B cell (primary cell): ENCODE measurements around the gene TMEM86B. TPM values are rescaled to one million over a fixed set of nuclear protein-coding genes. Genes with fewer than 3 reads are reported as not detected.
"Not testable (repeated sequence)": the region's sequence is repeated elsewhere in the genome, so short reads cannot be mapped to it uniquely, and the experiment has no call there.

Experiments used
- ATAC-seq: fragments of 200-7000 bp; cut with Tn5 transposase; one replicate; pipeline ENCODE4 v1.10.0; 2021; ENCODE audit warnings: low read depth, mild to moderate bottlenecking, moderate number of reproducible peaks, moderate library complexity
- CTCF ChIA-PET: fragments of 350-600 bp; sonication (Branson Sonifier 250); formaldehyde crosslinking; loops from one replicate; lab custom pipeline; 2021; ENCODE audit warnings: antibody characterized with exemption, inconsistent platforms; lab: Charles Lee
- POLR2A ChIA-PET: fragments of 350-600 bp; sonication (Branson Sonifier 250); formaldehyde crosslinking; loops from one replicate; lab custom pipeline; 2021; ENCODE audit warnings: antibody characterized with exemption; lab: Charles Lee
- DNase-seq: peaks from one replicate; pipeline ENCODE4 v3.0.0; 2013
- H2AFZ ChIP-seq: 2 replicates; pipeline ENCODE4 v1.6.1; 2012; ENCODE audit warnings: mild to moderate bottlenecking, low read depth, low read length; ENCODE audit not compliant: insufficient read depth, poor library complexity, severe bottlenecking
- H3K27ac ChIP-seq, 2 donors: 1 replicate in 1 of 2; 2 replicates in 1 of 2; pipeline ENCODE4 v1.5.1; 2012 to 2013; ENCODE audit warnings: low read length in 2 of 2, mild to moderate bottlenecking in 2 of 2, moderate library complexity in 1 of 2
- H3K27me3 ChIP-seq, 4 experiments: fragments of 200-600 bp in 1 of 4; sonication (generic) in 1 of 4; replicated peaks in 1 of 4; 1 replicate in 2 of 4; 2 replicates in 2 of 4; pipeline versions ENCODE4 v1.6.1 to v1.7.0; 2013 to 2016; ENCODE audit warnings: low read length in 3 of 4, mild to moderate bottlenecking in 2 of 4, mixed read lengths in 1 of 4, moderate library complexity in 1 of 4; ENCODE audit not compliant: insufficient read depth in 4 of 4, control insufficient read depth in 3 of 4; ENCODE audit errors: control extremely low read depth in 1 of 4
- H3K36me3 ChIP-seq, 2 experiments: replicated peaks in 1 of 2; 1 replicate in 1 of 2; 2 replicates in 1 of 2; pipeline versions ENCODE4 v1.6.1 to v1.7.1; 2013; ENCODE audit warnings: low read length in 1 of 2; ENCODE audit not compliant: insufficient read depth in 2 of 2, control insufficient read depth in 1 of 2; ENCODE audit errors: control extremely low read depth in 1 of 2, extremely low read depth in 1 of 2
- H3K4me1 ChIP-seq, 2 donors: fragments of 200-600 bp in 1 of 2; sonication (generic) in 1 of 2; 1 replicate in 1 of 2; 2 replicates in 1 of 2; pipeline versions ENCODE4 v1.5.1 to v1.6.1; 2013 to 2017; ENCODE audit warnings: low read length in 2 of 2; ENCODE audit not compliant: control insufficient read depth in 2 of 2, insufficient read depth in 2 of 2
- H3K4me2 ChIP-seq: replicated peaks from 2 replicates; pipeline ENCODE3; 2012; ENCODE audit warnings: mild to moderate bottlenecking, low read depth, low read length; ENCODE audit not compliant: poor library complexity, severe bottlenecking
- H3K4me3 ChIP-seq, 5 experiments: fragments of 200-600 bp in 1 of 5; sonication (generic) in 1 of 5; 1 replicate in 3 of 5; 2 replicates in 2 of 5; pipeline versions ENCODE4 v1.5.1 to v1.7.0; 2011 to 2016; ENCODE audit warnings: low read length in 4 of 5, mild to moderate bottlenecking in 4 of 5, low read depth in 2 of 5, control low read depth in 1 of 5, moderate library complexity in 1 of 5; ENCODE audit not compliant: insufficient read depth in 1 of 5; ENCODE audit errors: control extremely low read depth in 1 of 5, extremely low read depth in 1 of 5
- H3K79me2 ChIP-seq: fragments of 200-600 bp; sonication (generic); one replicate; pipeline ENCODE4 v1.6.0; 2016; ENCODE audit warnings: low read length; ENCODE audit not compliant: control insufficient read depth, insufficient read depth
- H3K9ac ChIP-seq: fragments of 200-600 bp; sonication (generic); 2 replicates; pipeline ENCODE4 v1.6.1; 2017; ENCODE audit warnings: mild to moderate bottlenecking, low read length, moderate library complexity
- H3K9me3 ChIP-seq, 3 donors: one replicate each; pipeline versions ENCODE4 v1.6.1 to v1.7.1; 2013; ENCODE audit warnings: low read length in 2 of 3; ENCODE audit not compliant: control insufficient read depth in 2 of 3, insufficient read depth in 1 of 3; ENCODE audit errors: control extremely low read depth in 1 of 3
- H4K20me1 ChIP-seq: 2 replicates; pipeline ENCODE4 v1.6.0; 2012; ENCODE audit warnings: mild to moderate bottlenecking, low read length; ENCODE audit not compliant: insufficient read depth, control insufficient read depth, poor library complexity, severe bottlenecking
- H3K27ac Mint-ChIP-seq: one replicate; pipeline ENCODE4 v1.8.0; 2021; ENCODE audit warnings: mixed read lengths
- H3K27me3 Mint-ChIP-seq: one replicate; pipeline ENCODE4 v1.8.0; 2021; ENCODE audit warnings: mixed read lengths
- H3K4me1 Mint-ChIP-seq: one replicate; pipeline ENCODE4 v1.8.0; 2021; ENCODE audit warnings: mixed read lengths
- H3K4me3 Mint-ChIP-seq: one replicate; pipeline ENCODE4 v1.8.0; 2021; ENCODE audit warnings: mixed read lengths
- H3K9me3 Mint-ChIP-seq: one replicate; pipeline ENCODE4 v1.8.0; 2022; ENCODE audit warnings: mixed read lengths; ENCODE audit not compliant: insufficient read depth
- CTCF ChIP-seq: fragments of 200-600 bp; IDR thresholded peaks from one replicate; pipeline ENCODE4 v1.8.0; 2022; ENCODE audit warnings: antibody characterized with exemption, mild to moderate bottlenecking
- EZH2 ChIP-seq: IDR thresholded peaks from 2 replicates; pipeline ENCODE4 v1.6.1; 2012; ENCODE audit warnings: borderline replicate concordance, low read depth, mild to moderate bottlenecking, moderate library complexity, low read length; ENCODE audit not compliant: insufficient read depth, poor library complexity, severe bottlenecking
- WGBS: methylation state at CpG from one replicate; pipeline ENCODE4 v1.1.5; 2013; ENCODE audit warnings: missing lambda C conversion rate; ENCODE audit not compliant: insufficient coverage; 5-methylcytosine and 5-hydroxymethylcytosine counted together
- intact Hi-C: fragments of 100-400 bp; cut with micrococcal nuclease; formaldehyde crosslinking; loops from one replicate; pipeline ENCODE4 v1.10.0; 2022
- polyA plus RNA-seq: library from polyadenylated mRNA; depleted of rRNA; stranded (reverse); fragments of >200 nt; gene quantifications from 2 replicates; pipeline ENCODE4 v1.2.3, GENCODE V29; 2012
- total RNA-seq, 2 donors: library from RNA; stranded (reverse); fragments of 120-200 nt in 1 of 2; gene quantifications; 1 replicate in 1 of 2; 2 replicates in 1 of 2; pipeline versions ENCODE4 v1.2.3 to v1.2.4, GENCODE V29; 2013 to 2022

TMEM86B gene
- total and polyA plus RNA-seq, 2 donors (not counting 1 experiment from before 2014, with no cell fraction given), result 13.6 to 20.7 TPM

GRCh38 chr19:55206664-55207500, 21.7 kb downstream of the TMEM86B start:
- Histone ChIP-seq H3K27ac (no peak overlapping the region), H3K79me2 (no peaks in the 10 kb centered on the region), H3K9me3 (peaks cover 0 to 3% (median 0%) of the 10 kb centered on the region in 3 donors), H3K4me1 (no peaks in the 10 kb centered on the region), H3K27me3 (peaks cover 0 to 20% (median 4%) of the 10 kb centered on the region in 4 experiments), H3K4me2 (no peak overlapping the region), H3K4me3 (no peak overlapping the region), H3K9ac (no peak overlapping the region), H2AFZ (no peak overlapping the region), H4K20me1 (no peaks in the 10 kb centered on the region), H3K36me3 (no peaks in the 10 kb centered on the region)
- ChIA-PET POLR2A (no interaction called here), CTCF (no interaction called here)
- no peak for ATAC-seq
- H3K4me1 Mint-ChIP-seq, result no peaks in the 10 kb centered on the region
- DNase-seq, result no peak
- H3K27me3 Mint-ChIP-seq, result peaks cover 36% of the 10 kb centered on the region
- intact Hi-C loops, result no loop called here
- no peak overlapping the region for H3K27ac Mint-ChIP-seq
- no peak overlapping the region for H3K4me3 Mint-ChIP-seq
- H3K9me3 Mint-ChIP-seq, result no peaks in the 10 kb centered on the region
- TF ChIP-seq CTCF (no peak), EZH2 (no peak)
- 51% methylated on average over 24 of the region's 29 CpGs for WGBS

GRCh38 chr19:55202199-55202598, 26.4 kb downstream of the TMEM86B start:
- H3K9me3 Mint-ChIP-seq, H3K4me3 Mint-ChIP-seq, H3K4me2 ChIP-seq, H3K4me3 ChIP-seq, H3K9ac ChIP-seq, H3K27ac ChIP-seq, H4K20me1 ChIP-seq, H3K36me3 ChIP-seq, H3K79me2 ChIP-seq, H3K27ac Mint-ChIP-seq, DNase-seq, intact Hi-C loops, H2AFZ ChIP-seq, H3K4me1 ChIP-seq, H3K4me1 Mint-ChIP-seq, POLR2A ChIA-PET: not testable (repeated sequence)
- ATAC-seq, result peak; percentile 24
- CTCF ChIA-PET, result interaction anchor here (1.0 to 1.7 kb wide), 2 partner anchors 76 to 182 kb away, joined by 3 to 5 read pairs; partner anchors contain the start of gene TMEM238
- H3K27me3 Mint-ChIP-seq, result peaks cover 52% of the 10 kb centered on the region
- Histone ChIP-seq H3K9me3 (peaks cover 0 to 12% (median 0%) of the 10 kb centered on the region in 3 donors), H3K27me3 (peaks cover 0 to 29% (median 4%) of the 10 kb centered on the region in 4 experiments)
- WGBS, result 88% methylated on average over 3 of the region's 10 CpGs
